MM.1S (cell line): Measurements from ENCODE around the gene CAPN9.

Experiments
- DNase-seq: peaks from one replicate; pipeline ENCODE4 v3.0.0-alpha.2; 2015
- H2AFZ ChIP-seq: fragments of 300-600 bp; sonication (generic); 2 replicates; pipeline ENCODE4 v1.6.0; 2016; ENCODE audit warnings: antibody characterized with exemption, low read length
- H3F3A ChIP-seq: fragments of 300-600 bp; sonication (generic); 2 replicates; pipeline ENCODE4 v1.6.1; 2016; ENCODE audit warnings: mild to moderate bottlenecking, antibody characterized with exemption, low read length, moderate library complexity, mixed read lengths; ENCODE audit not compliant: insufficient read depth
- H3K27ac ChIP-seq: fragments of 300-600 bp; sonication (generic); 2 replicates; pipeline ENCODE4 v1.5.1; 2016; ENCODE audit warnings: mild to moderate bottlenecking, low read length
- H3K27me3 ChIP-seq: fragments of 300-600 bp; sonication (generic); replicated peaks from 2 replicates; pipeline ENCODE4 v1.6.0; 2016; ENCODE audit warnings: low read length; ENCODE audit not compliant: insufficient read depth
- H3K36me3 ChIP-seq: fragments of 300-600 bp; sonication (generic); replicated peaks from 2 replicates; pipeline ENCODE4 v1.6.1; 2016; ENCODE audit warnings: mild to moderate bottlenecking, low read length, mixed read lengths; ENCODE audit not compliant: insufficient read depth
- H3K4me1 ChIP-seq: fragments of 300-600 bp; sonication (generic); 2 replicates; pipeline ENCODE4 v1.6.1; 2016; ENCODE audit warnings: low read length, mixed read lengths
- H3K4me2 ChIP-seq: fragments of 300-600 bp; sonication (generic); 2 replicates; pipeline ENCODE4 v1.6.0; 2016; ENCODE audit warnings: low read depth, low read length
- H3K4me3 ChIP-seq: fragments of 300-600 bp; sonication (generic); 2 replicates; pipeline ENCODE4 v1.5.1; 2016; ENCODE audit warnings: low read length, mixed read lengths
- H3K79me2 ChIP-seq: fragments of 300-600 bp; sonication (generic); 2 replicates; pipeline ENCODE4 v1.6.1; 2016; ENCODE audit warnings: mixed run types, low read length, mixed read lengths
- H3K9ac ChIP-seq: fragments of 300-600 bp; sonication (generic); 2 replicates; pipeline ENCODE4 v1.6.1; 2016; ENCODE audit warnings: low read length, mixed read lengths
- H3K9me2 ChIP-seq: fragments of 300-600 bp; sonication (generic); replicated peaks from 2 replicates; pipeline ENCODE4 v1.6.1; 2016; ENCODE audit warnings: mild to moderate bottlenecking, low read length, mixed read lengths; ENCODE audit not compliant: insufficient read depth
- H3K9me3 ChIP-seq: fragments of 300-600 bp; sonication (generic); replicated peaks from 2 replicates; pipeline ENCODE4 v1.6.1; 2016; ENCODE audit warnings: mild to moderate bottlenecking, low read length, mixed read lengths; ENCODE audit not compliant: insufficient read depth
- H4K20me1 ChIP-seq: fragments of 300-600 bp; sonication (generic); 2 replicates; pipeline ENCODE4 v1.6.1; 2016; ENCODE audit warnings: mild to moderate bottlenecking, low read length, moderate library complexity, mixed read lengths; ENCODE audit not compliant: insufficient read depth
- CTCF ChIP-seq: fragments of 300-600 bp; sonication (generic); IDR thresholded peaks from 2 replicates; pipeline ENCODE4 v1.5.1; 2016; ENCODE audit warnings: antibody characterized with exemption, low read length, mixed read lengths
- EZH2 ChIP-seq: fragments of 300-600 bp; sonication (generic); optimal IDR thresholded peaks from 2 replicates; pipeline ENCODE3; 2017; ENCODE audit warnings: low read depth, mild to moderate bottlenecking, antibody characterized with exemption, low read length, mixed read lengths
- EZH2phosphoT487 ChIP-seq: fragments of 300-600 bp; sonication (generic); IDR thresholded peaks from 2 replicates; pipeline ENCODE4 v1.6.1; 2018; ENCODE audit warnings: antibody characterized with exemption, low read length

CAPN9 gene

GRCh38 chr1:230786385-230786753 lies 39.2 kb downstream of the CAPN9 start:
- no peak overlapping the region for H3K4me3 ChIP-seq
- no peaks in the 10 kb centered on the region for H3K36me3 ChIP-seq
- no peaks in the 10 kb centered on the region for H4K20me1 ChIP-seq
- H3F3A ChIP-seq, result no peaks in the 10 kb centered on the region
- H3K4me2 ChIP-seq, result no peak overlapping the region
- H3K9ac ChIP-seq, result no peak overlapping the region
- H3K9me3 ChIP-seq, result no peaks in the 10 kb centered on the region
- no peak for DNase-seq
- H2AFZ ChIP-seq, result no peak overlapping the region
- H3K79me2 ChIP-seq, result no peaks in the 10 kb centered on the region
- H3K4me1 ChIP-seq, result peaks cover 7% of the 10 kb centered on the region
- no peak overlapping the region for H3K27ac ChIP-seq
- no peaks in the 10 kb centered on the region for H3K9me2 ChIP-seq
- TF ChIP-seq CTCF (no peak), EZH2 (no peak), EZH2phosphoT487 (no peak)
- no peaks in the 10 kb centered on the region for H3K27me3 ChIP-seq

DNA sequence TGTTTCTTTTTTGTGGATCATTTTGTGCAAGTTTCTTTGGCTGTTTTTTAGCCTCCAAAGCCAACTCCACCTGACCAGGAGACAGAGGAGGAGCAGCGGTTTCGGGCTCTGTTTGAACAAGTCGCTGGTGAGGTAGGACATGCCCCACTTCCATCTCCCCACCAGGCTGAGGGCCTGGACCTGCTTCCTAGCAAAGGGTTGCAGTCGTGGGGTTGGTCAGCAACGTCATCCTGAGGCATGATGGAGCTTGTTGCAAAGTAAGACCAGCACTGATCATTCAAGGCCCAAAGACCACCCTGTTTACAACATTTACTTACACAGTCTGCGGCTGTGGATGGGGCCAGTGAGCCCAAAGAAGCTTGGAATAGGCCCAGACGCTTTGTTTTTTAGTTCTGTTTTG lies 40.3 kb downstream of the CAPN9 start:
- Histone ChIP-seq H3K79me2 (no peaks in the 10 kb centered on the region), H3K27me3 (no peaks in the 10 kb centered on the region), H3K4me2 (no peak overlapping the region), H3K36me3 (no peaks in the 10 kb centered on the region), H2AFZ (no peak overlapping the region), H4K20me1 (no peaks in the 10 kb centered on the region), H3K9me3 (no peaks in the 10 kb centered on the region), H3K9ac (no peak overlapping the region), H3K4me1 (no peaks in the 10 kb centered on the region), H3K9me2 (no peaks in the 10 kb centered on the region), H3K4me3 (no peak overlapping the region), H3K27ac (no peak overlapping the region), H3F3A (no peaks in the 10 kb centered on the region)
- TF ChIP-seq EZH2phosphoT487, result no peak
- DNase-seq, result no peak

GRCh38 chr1:230788561-230789275 lies 41.5 kb downstream of the CAPN9 start:
- Histone ChIP-seq H4K20me1 (no peaks in the 10 kb centered on the region), H3F3A (no peaks in the 10 kb centered on the region), H3K4me1 (no peaks in the 10 kb centered on the region), H3K9me3 (no peaks in the 10 kb centered on the region), H3K79me2 (no peaks in the 10 kb centered on the region), H3K4me2 (no peak overlapping the region), H3K27ac (no peak overlapping the region), H2AFZ (no peak overlapping the region), H3K9ac (no peak overlapping the region), H3K36me3 (no peaks in the 10 kb centered on the region), H3K27me3 (no peaks in the 10 kb centered on the region), H3K4me3 (no peak overlapping the region), H3K9me2 (no peaks in the 10 kb centered on the region)
- DNase-seq, result no peak
- TF ChIP-seq EZH2phosphoT487 (no peak), CTCF (no peak), EZH2 (no peak)

DNA sequence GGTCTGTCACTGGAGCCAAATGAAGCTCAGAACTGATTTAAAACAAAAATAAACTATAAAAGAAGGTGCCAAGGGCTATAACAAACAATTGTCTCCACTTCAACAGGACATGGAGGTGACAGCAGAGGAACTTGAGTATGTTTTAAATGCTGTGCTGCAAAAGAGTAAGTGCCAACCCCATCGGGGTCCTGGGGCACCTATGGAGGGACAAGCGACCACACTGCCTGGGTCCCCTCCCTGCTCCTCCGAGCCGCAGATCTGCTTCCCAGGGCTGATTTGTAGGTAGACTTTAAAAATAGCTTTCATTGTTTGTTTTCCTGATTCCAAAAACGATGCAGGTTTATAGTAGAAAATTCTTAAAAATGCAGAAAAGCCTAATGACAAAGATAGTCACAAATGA lies 42.8 kb downstream of the CAPN9 start:
- DNase-seq, result no peak
- H2AFZ ChIP-seq, result no peak overlapping the region
- H3K4me3 ChIP-seq, result no peak overlapping the region
- H3K27me3 ChIP-seq, result no peaks in the 10 kb centered on the region
- no peaks in the 10 kb centered on the region for H4K20me1 ChIP-seq
- no peaks in the 10 kb centered on the region for H3K36me3 ChIP-seq
- no peak overlapping the region for H3K9ac ChIP-seq
- H3K9me2 ChIP-seq, result no peaks in the 10 kb centered on the region
- TF ChIP-seq EZH2phosphoT487 (no peak), CTCF (no peak), EZH2 (no peak)
- no peaks in the 10 kb centered on the region for H3K4me1 ChIP-seq
- no peaks in the 10 kb centered on the region for H3K9me3 ChIP-seq
- no peaks in the 10 kb centered on the region for H3F3A ChIP-seq
- no peak overlapping the region for H3K27ac ChIP-seq
- H3K79me2 ChIP-seq, result no peaks in the 10 kb centered on the region
- no peak overlapping the region for H3K4me2 ChIP-seq
